ENCODE results near the gene PFN1. TPM values are rescaled to one million over a fixed set of nuclear protein-coding genes. Genes with fewer than 3 reads are reported as not detected.
"Not testable (repeated sequence)": the region's sequence is repeated elsewhere in the genome, so short reads cannot be mapped to it uniquely, and the experiment has no call there.

The PFN1 gene
- polyA plus RNA-seq, 1 donor from 2014 or later, result 145 TPM

- Histone ChIP-seq H3K9me2 (ENCODE audit: insufficient read depth, low read length) (no peaks in the 10 kb centered on the region), H3K4me2 (ENCODE audit: low read length) (no peak overlapping the region), H3K27ac (ENCODE audit: low read length) (no peak overlapping the region), H3K4me3 (ENCODE audit: low read length) (no peak overlapping the region), H2AFZ (ENCODE audit: low read depth, low read length) (no peak overlapping the region), H3K27me3 (ENCODE audit: insufficient read depth, low read depth, low read length) (no peaks in the 10 kb centered on the region), H3K36me3 (ENCODE audit: insufficient read depth, low read length) (no peaks in the 10 kb centered on the region), H4K20me1 (ENCODE audit: insufficient read depth) (no peaks in the 10 kb centered on the region), H3K9ac (ENCODE audit: low read length) (no peak overlapping the region), H3F3A (ENCODE audit: insufficient read depth, low read length, poor library complexity, severe bottlenecking) (no peaks in the 10 kb centered on the region), H3K9me3 (ENCODE audit: low read length) (no peaks in the 10 kb centered on the region), H3K79me2 (replicated peaks; ENCODE audit: insufficient read depth, low read length) (no peaks in the 10 kb centered on the region)
- TF ChIP-seq POLR2AphosphoS5 (IDR thresholded peaks at IDR 0.05), result no peak
- no peak for TF ChIP-seq RAD21 (conservative IDR thresholded peaks at IDR 0.05)
- TF ChIP-seq SMC3 (conservative IDR thresholded peaks at IDR 0.05; ENCODE audit: poor library complexity), result no peak
- TF ChIP-seq REST (IDR thresholded peaks at IDR 0.05; ENCODE audit: borderline replicate concordance), result no peak
- no peak for TF ChIP-seq CTCF (IDR thresholded peaks at IDR 0.05; ENCODE audit: poor library complexity, severe bottlenecking)
- no peak for TF ChIP-seq TAF1 (IDR thresholded peaks at IDR 0.05; ENCODE audit: low read depth)
- TF ChIP-seq EP300 (conservative IDR thresholded peaks at IDR 0.05; ENCODE audit: poor library complexity, severe bottlenecking), result no peak
- TF ChIP-seq MXI1 (conservative IDR thresholded peaks at IDR 0.05; ENCODE audit: poor library complexity, severe bottlenecking), result no peak
- no peak for TF ChIP-seq EZH2 (IDR thresholded peaks at IDR 0.05; ENCODE audit: borderline replicate concordance, insufficient read depth, low read length, poor library complexity, severe bottlenecking)
Measured at GRCh38 chr17:4919511-4920047, 28.8 kb downstream of the PFN1 start.

- not testable (repeated sequence) for H3K4me2 ChIP-seq (ENCODE audit: low read length); H3K9me2 ChIP-seq (ENCODE audit: insufficient read depth, low read length); H3K4me3 ChIP-seq (ENCODE audit: low read length); H3K36me3 ChIP-seq (ENCODE audit: insufficient read depth, low read length); H3K79me2 ChIP-seq (replicated peaks; ENCODE audit: insufficient read depth, low read length); H4K20me1 ChIP-seq (ENCODE audit: insufficient read depth); H3K27ac ChIP-seq (ENCODE audit: low read length); H3K27me3 ChIP-seq (ENCODE audit: insufficient read depth, low read depth, low read length); H2AFZ ChIP-seq (ENCODE audit: low read depth, low read length); H3F3A ChIP-seq (ENCODE audit: insufficient read depth, low read length, poor library complexity, severe bottlenecking); H3K9me3 ChIP-seq (ENCODE audit: low read length); H3K9ac ChIP-seq (ENCODE audit: low read length)
Measured at GRCh38 chr17:4914551-4914950, 33.8 kb downstream of the PFN1 start.

GRCh38 chr17:4913994-4914393 is 34.3 kb downstream of the PFN1 start:
- Histone ChIP-seq H3K9me2 (ENCODE audit: insufficient read depth, low read length) (no peaks in the 10 kb centered on the region), H3K9me3 (ENCODE audit: low read length) (no peaks in the 10 kb centered on the region), H3K27me3 (ENCODE audit: insufficient read depth, low read depth, low read length) (no peaks in the 10 kb centered on the region), H3K79me2 (replicated peaks; ENCODE audit: insufficient read depth, low read length) (no peaks in the 10 kb centered on the region), H2AFZ (ENCODE audit: low read depth, low read length) (no peak overlapping the region), H4K20me1 (ENCODE audit: insufficient read depth) (no peaks in the 10 kb centered on the region), H3F3A (ENCODE audit: insufficient read depth, low read length, poor library complexity, severe bottlenecking) (no peaks in the 10 kb centered on the region), H3K27ac (ENCODE audit: low read length) (no peak overlapping the region), H3K36me3 (ENCODE audit: insufficient read depth, low read length) (no peaks in the 10 kb centered on the region), H3K4me3 (ENCODE audit: low read length) (no peak overlapping the region), H3K4me2 (ENCODE audit: low read length) (no peak overlapping the region), H3K9ac (ENCODE audit: low read length) (no peak overlapping the region)
- TF ChIP-seq TAF1 (IDR thresholded peaks at IDR 0.05; ENCODE audit: low read depth) (no peak), REST (IDR thresholded peaks at IDR 0.05; ENCODE audit: borderline replicate concordance) (no peak), EP300 (conservative IDR thresholded peaks at IDR 0.05; ENCODE audit: poor library complexity, severe bottlenecking) (no peak), SMC3 (conservative IDR thresholded peaks at IDR 0.05; ENCODE audit: poor library complexity) (no peak), MXI1 (conservative IDR thresholded peaks at IDR 0.05; ENCODE audit: poor library complexity, severe bottlenecking) (no peak), CTCF (IDR thresholded peaks at IDR 0.05; ENCODE audit: poor library complexity, severe bottlenecking) (no peak), EZH2 (IDR thresholded peaks at IDR 0.05; ENCODE audit: borderline replicate concordance, insufficient read depth, low read length, poor library complexity, severe bottlenecking) (no peak), RAD21 (conservative IDR thresholded peaks at IDR 0.05) (no peak), POLR2AphosphoS5 (IDR thresholded peaks at IDR 0.05) (no peak)
